Bronchial epithelial cell (primary cell): Measurements from ENCODE around the gene RETREG2. TPM values are rescaled to one million over a fixed set of nuclear protein-coding genes. Genes with fewer than 3 reads are reported as not detected.

Experiments used
- DNase-seq: peaks from one replicate; pipeline ENCODE4 v3.0.0-alpha.2; 2010; ENCODE audit warnings: low read depth
- FAIRE-seq: peaks from 2 replicates; lab custom pipeline; 2011; peaks lifted over from hg19 to GRCh38; lab: Jason Lieb, UNC
- H3K27me3 ChIP-seq: 2 replicates; pipeline ENCODE4 v1.5.1; 2011; ENCODE audit warnings: low read length; ENCODE audit not compliant: control insufficient read depth, insufficient read depth
- H3K36me3 ChIP-seq: 2 replicates; pipeline ENCODE4 v1.5.1; 2011; ENCODE audit warnings: low read length; ENCODE audit not compliant: control insufficient read depth, insufficient read depth
- H3K4me3 ChIP-seq: 2 replicates; pipeline ENCODE4 v1.5.1; 2011; ENCODE audit warnings: mild to moderate bottlenecking, low read depth, low read length, control low read depth
- CTCF ChIP-seq: IDR thresholded peaks from 2 replicates; pipeline ENCODE4 v1.5.1; 2011; ENCODE audit warnings: mild to moderate bottlenecking, moderate library complexity, low read length, control low read depth, inconsistent platforms; ENCODE audit not compliant: insufficient read depth, severe bottlenecking
- total RNA-seq: library from RNA; depleted of rRNA; stranded (reverse); fragments of >200 nt; gene quantifications from 2 replicates; pipeline ENCODE4 v1.2.1, GENCODE V29; 2014

The RETREG2 gene
- total RNA-seq, 1 donor from 2014 or later: 110 TPM

- FAIRE-seq (no peak), DNase-seq (peak; percentile 25)
- no peak for TF ChIP-seq CTCF
- Histone ChIP-seq H3K4me3 (no peak overlapping the region), H3K36me3 (peaks cover 23% of the 10 kb centered on the region), H3K27me3 (no peaks in the 10 kb centered on the region)
Observed at GRCh38 chr2:219207884-219208740, 30.0 kb downstream of the RETREG2 start.

GRCh38 chr2:219209236-219210195, 31.4 kb downstream of the RETREG2 start:
- no peak overlapping the region for H3K4me3 ChIP-seq
- no peak for FAIRE-seq
- no peak for DNase-seq
- H3K36me3 ChIP-seq: peaks cover 35% of the 10 kb centered on the region
- H3K27me3 ChIP-seq: no peaks in the 10 kb centered on the region
- TF ChIP-seq CTCF: no peak

- Histone ChIP-seq H3K4me3 (no peak overlapping the region), H3K27me3 (no peaks in the 10 kb centered on the region), H3K36me3 (peaks cover 41% of the 10 kb centered on the region)
- DNase-seq: no peak
- no peak for TF ChIP-seq CTCF
- FAIRE-seq: no peak
Observed at GRCh38 chr2:219210196-219210885, 32.3 kb downstream of the RETREG2 start.

GRCh38 chr2:219210886-219211362, 32.8 kb downstream of the RETREG2 start:
- no peak for TF ChIP-seq CTCF
- Histone ChIP-seq H3K27me3 (no peaks in the 10 kb centered on the region), H3K4me3 (no peak overlapping the region), H3K36me3 (peaks cover 45% of the 10 kb centered on the region)
- FAIRE-seq: no peak
- no peak for DNase-seq

- H3K4me3 ChIP-seq: no peak overlapping the region
- peaks cover 55% of the 10 kb centered on the region for H3K36me3 ChIP-seq
- DNase-seq (no peak), FAIRE-seq (no peak)
- H3K27me3 ChIP-seq: no peaks in the 10 kb centered on the region
- no peak for TF ChIP-seq CTCF
Observed at GRCh38 chr2:219213026-219213415, 34.9 kb downstream of the RETREG2 start.
